B cell (primary cell): ENCODE results near the gene CLEC2B.

ENCODE experiments used
- EZH2 ChIP-seq: IDR thresholded peaks from 2 replicates; pipeline ENCODE4 v1.6.1; 2012; ENCODE audit warnings: borderline replicate concordance, low read depth, mild to moderate bottlenecking, moderate library complexity, low read length; ENCODE audit not compliant: insufficient read depth, poor library complexity, severe bottlenecking
- TF ChIP-seq, protein P1 (sequence below): fragments of 200-600 bp; IDR thresholded peaks from one replicate; pipeline ENCODE4 v1.8.0; 2022; ENCODE audit warnings: antibody characterized with exemption, mild to moderate bottlenecking

DNA sequence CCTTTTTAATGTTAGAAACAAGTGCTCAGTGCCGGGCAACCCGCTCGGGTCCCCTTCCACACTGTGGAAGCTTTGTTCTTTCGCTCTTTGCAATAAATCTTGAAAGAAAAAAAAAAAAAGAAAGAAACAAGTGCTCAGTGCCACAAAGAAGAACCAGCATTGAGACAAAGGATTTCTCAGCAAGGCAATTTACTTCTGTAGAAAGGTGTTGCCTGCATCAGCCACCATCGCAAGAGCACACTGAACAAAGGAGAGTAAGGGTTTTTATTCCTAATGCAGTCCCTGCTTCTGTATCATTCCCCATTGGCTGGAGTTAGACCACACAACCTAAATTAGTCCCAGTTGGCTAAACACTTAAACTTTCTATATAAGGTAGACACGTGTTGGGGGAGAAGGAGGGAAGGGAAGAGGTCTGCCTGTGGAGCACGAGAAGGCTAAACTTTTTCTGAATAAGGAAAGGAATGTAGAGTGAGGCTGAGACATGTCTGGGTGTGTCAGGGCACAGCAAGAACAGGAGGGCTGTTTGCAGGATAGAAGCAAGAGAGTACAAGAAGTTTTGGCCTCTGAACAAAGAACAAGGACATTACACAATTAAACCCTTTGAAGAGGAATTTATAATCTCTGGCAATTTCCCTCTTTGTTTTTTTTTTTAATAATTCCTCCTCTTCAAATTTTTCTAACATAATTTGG is 33.5 kb upstream of the CLEC2B start:
- no peak for TF ChIP-seq EZH2
- TF ChIP-seq, protein P1, sequence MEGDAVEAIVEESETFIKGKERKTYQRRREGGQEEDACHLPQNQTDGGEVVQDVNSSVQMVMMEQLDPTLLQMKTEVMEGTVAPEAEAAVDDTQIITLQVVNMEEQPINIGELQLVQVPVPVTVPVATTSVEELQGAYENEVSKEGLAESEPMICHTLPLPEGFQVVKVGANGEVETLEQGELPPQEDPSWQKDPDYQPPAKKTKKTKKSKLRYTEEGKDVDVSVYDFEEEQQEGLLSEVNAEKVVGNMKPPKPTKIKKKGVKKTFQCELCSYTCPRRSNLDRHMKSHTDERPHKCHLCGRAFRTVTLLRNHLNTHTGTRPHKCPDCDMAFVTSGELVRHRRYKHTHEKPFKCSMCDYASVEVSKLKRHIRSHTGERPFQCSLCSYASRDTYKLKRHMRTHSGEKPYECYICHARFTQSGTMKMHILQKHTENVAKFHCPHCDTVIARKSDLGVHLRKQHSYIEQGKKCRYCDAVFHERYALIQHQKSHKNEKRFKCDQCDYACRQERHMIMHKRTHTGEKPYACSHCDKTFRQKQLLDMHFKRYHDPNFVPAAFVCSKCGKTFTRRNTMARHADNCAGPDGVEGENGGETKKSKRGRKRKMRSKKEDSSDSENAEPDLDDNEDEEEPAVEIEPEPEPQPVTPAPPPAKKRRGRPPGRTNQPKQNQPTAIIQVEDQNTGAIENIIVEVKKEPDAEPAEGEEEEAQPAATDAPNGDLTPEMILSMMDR = no peak
